Osteocyte (in vitro differentiated cells): ENCODE data around the gene RAD50. TPM values are rescaled to one million over a fixed set of nuclear protein-coding genes. Genes with fewer than 3 reads are reported as not detected.

Experiments
- DNase-seq: peaks from one replicate; pipeline ENCODE4 v3.0.0; 2021; ENCODE audit warnings: mixed read lengths; ENCODE audit not compliant: unreplicated experiment; ENCODE audit errors: extremely low spot score
- H3K27ac Mint-ChIP-seq: one replicate; pipeline ENCODE4 v1.8.0; 2021; ENCODE audit warnings: mild to moderate bottlenecking, mixed read lengths; ENCODE audit not compliant: unreplicated experiment
- H3K27me3 Mint-ChIP-seq: one replicate; pipeline ENCODE4 v1.8.0; 2021; ENCODE audit warnings: mixed read lengths; ENCODE audit not compliant: unreplicated experiment
- H3K36me3 Mint-ChIP-seq: one replicate; pipeline ENCODE4 v1.8.0; 2021; ENCODE audit warnings: mixed read lengths; ENCODE audit not compliant: unreplicated experiment
- H3K4me1 Mint-ChIP-seq: one replicate; pipeline ENCODE4 v1.8.0; 2021; ENCODE audit warnings: mixed read lengths; ENCODE audit not compliant: unreplicated experiment
- H3K4me3 Mint-ChIP-seq: one replicate; pipeline ENCODE4 v1.8.0; 2021; ENCODE audit warnings: mild to moderate bottlenecking, moderate library complexity, mixed read lengths; ENCODE audit not compliant: unreplicated experiment
- H3K9me3 Mint-ChIP-seq: one replicate; pipeline ENCODE4 v1.8.0; 2021; ENCODE audit warnings: mixed read lengths; ENCODE audit not compliant: unreplicated experiment
- total RNA-seq: library from RNA; stranded (reverse); gene quantifications from 2 replicates; pipeline ENCODE4 v1.2.1, GENCODE V29; 2021
- TF ChIP-seq, protein P1 (sequence below): fragments of 200-600 bp; sonication (generic); IDR thresholded peaks from 2 replicates; pipeline ENCODE4 v1.5.0; 2021; ENCODE audit warnings: antibody characterized with exemption, mild to moderate bottlenecking, moderate library complexity

Gene RAD50
- total RNA-seq, 1 donor from 2014 or later = 27.5 TPM

DNA sequence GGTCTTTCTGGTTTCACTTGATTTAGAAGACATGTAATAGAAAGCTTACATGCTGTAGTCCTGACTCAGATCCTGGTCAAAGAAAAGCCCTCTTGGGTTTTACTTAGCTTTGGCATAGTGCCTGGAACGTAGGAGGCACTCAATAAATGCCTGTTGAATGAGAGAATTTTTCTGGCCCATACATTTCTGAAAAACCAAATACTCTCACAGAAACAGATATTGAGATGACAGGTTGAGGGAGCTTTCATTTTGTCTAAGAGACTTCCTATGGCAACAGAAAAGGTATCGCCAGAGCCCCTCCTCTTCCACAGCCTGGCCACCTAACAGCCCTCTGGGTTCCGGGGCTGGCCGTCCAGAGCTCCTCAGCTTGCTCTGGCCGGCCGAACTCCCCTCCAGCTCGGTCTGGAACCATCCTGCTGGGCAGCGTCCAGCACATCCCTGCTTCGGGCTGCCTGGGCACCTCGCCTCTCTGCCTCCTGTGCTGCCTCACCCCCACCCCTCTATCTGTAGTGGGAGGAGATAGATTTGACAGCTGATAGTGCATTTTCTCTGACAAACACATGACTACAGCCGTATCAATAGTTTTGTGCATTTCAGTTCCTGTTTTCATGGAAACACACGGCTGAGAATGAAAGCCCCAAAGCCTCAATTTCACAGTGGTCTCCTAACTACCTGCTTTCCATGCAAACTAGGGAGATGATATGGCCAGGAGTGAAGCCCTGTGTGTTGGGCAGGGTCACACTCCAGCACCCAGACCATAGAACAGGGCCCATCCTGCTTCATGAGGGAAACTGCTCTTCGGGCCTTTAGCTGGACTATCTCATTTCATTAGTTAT lies 118.1 kb downstream of the RAD50 start:
- H3K9me3 Mint-ChIP-seq = no peaks in the 10 kb centered on the region
- TF ChIP-seq, protein P1, sequence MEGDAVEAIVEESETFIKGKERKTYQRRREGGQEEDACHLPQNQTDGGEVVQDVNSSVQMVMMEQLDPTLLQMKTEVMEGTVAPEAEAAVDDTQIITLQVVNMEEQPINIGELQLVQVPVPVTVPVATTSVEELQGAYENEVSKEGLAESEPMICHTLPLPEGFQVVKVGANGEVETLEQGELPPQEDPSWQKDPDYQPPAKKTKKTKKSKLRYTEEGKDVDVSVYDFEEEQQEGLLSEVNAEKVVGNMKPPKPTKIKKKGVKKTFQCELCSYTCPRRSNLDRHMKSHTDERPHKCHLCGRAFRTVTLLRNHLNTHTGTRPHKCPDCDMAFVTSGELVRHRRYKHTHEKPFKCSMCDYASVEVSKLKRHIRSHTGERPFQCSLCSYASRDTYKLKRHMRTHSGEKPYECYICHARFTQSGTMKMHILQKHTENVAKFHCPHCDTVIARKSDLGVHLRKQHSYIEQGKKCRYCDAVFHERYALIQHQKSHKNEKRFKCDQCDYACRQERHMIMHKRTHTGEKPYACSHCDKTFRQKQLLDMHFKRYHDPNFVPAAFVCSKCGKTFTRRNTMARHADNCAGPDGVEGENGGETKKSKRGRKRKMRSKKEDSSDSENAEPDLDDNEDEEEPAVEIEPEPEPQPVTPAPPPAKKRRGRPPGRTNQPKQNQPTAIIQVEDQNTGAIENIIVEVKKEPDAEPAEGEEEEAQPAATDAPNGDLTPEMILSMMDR = no peak
- no peaks in the 10 kb centered on the region for H3K27me3 Mint-ChIP-seq
- DNase-seq = no peak
- peak overlapping the region; percentile 84 for H3K27ac Mint-ChIP-seq
- H3K4me1 Mint-ChIP-seq = peaks cover 34% of the 10 kb centered on the region
- peak overlapping the region; percentile 15 for H3K4me3 Mint-ChIP-seq
- H3K36me3 Mint-ChIP-seq = no peaks in the 10 kb centered on the region

DNA sequence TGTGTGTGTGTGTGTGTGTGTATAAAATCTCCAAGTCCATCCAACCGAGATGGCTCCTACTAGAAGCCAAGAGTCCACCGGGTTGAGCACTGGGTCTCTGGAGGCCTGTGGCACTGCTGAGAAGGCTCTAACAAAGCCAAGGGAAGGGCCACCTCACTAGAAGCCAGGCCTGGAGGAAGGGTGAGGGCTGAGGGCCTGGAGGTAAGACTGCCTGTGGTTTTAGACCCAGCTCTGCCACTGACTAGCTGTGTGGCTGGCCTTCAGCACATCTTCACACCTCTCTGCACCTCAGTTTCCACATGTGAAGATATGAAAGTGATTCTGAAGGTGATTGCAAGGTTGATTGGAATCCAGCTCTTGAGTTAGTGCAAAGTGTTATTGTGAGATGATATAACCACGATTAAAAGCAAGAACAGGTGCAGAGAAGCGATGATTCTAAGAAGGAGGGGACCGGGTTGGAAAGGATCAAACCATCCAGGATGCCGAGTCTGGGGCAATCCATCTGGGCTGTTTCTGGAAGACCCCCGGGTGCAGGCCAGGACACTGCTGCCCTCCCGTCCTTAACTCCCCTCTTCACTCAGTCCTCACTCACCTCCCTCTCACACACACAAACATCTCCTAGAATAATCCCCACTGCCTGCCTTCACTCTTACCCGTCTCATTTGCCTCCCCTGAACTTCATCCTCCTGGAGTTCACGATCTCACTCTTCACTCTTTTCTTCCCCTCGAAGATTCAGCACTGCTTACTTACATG lies 119.3 kb downstream of the RAD50 start:
- Mint-ChIP-seq H3K36me3 (no peaks in the 10 kb centered on the region), H3K9me3 (no peaks in the 10 kb centered on the region), H3K4me1 (peaks cover 39% of the 10 kb centered on the region), H3K4me3 (no peak overlapping the region), H3K27me3 (no peaks in the 10 kb centered on the region), H3K27ac (no peak overlapping the region)
- no peak for DNase-seq
- TF ChIP-seq, protein P1 = no peak

DNA sequence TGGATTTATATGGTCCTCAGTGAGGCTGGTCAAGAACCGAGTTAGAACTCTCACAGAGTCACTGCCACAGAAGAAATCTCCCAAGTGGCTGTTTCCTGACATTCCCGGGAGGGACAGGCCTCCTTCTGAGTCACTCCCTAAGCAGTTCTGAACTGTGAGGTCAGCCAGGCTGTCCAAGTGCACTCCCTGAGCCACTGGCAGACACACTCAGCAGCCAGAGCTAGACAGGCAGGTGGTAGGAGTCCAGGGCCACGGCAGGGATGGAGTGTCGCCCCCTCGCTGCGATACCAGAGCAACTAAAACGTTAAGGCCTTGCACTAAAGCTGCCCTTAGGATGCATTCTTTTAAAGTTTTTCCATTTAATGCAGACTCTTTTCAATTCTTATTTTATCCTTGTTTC lies 120.4 kb downstream of the RAD50 start:
- TF ChIP-seq, protein P1 = peak; percentile 49
- no peak for DNase-seq
- H3K36me3 Mint-ChIP-seq = no peaks in the 10 kb centered on the region
- H3K4me3 Mint-ChIP-seq = no peak overlapping the region
- no peaks in the 10 kb centered on the region for H3K9me3 Mint-ChIP-seq
- no peaks in the 10 kb centered on the region for H3K27me3 Mint-ChIP-seq
- peak overlapping the region; percentile 28 for H3K27ac Mint-ChIP-seq
- peaks cover 39% of the 10 kb centered on the region for H3K4me1 Mint-ChIP-seq

DNA sequence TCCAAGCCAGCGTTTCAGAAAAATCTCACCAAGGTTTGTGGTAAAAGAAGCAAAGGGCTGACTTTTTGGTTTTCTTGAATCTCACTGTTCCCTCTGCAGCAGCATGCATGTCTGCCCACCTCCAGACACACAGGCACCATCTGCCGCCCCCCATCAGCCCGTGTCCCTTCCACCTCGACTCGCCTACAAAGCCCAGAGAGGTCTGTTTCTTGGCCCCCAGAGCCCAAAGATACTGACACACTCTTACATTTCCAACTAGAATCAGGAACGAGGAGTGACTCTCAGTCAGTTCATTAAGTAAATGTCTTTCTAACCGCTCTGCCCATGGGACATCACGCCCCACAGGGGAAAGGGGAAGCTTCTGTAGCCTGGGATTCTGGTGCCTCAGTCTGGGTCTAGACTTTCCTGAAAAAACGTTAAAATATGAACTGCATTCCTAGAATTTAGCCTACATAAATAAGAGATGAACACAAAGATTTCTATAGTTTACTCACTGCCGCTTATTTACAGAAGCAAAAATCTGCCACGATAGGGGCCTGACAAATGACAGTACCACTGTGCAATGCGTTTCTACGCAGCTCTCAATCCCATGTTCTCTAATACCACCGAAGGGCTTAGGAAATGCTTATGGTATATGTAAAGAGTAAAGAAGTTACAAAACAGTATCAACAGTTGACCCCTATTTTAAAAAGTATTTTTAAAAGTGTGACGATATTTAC lies 121.1 kb downstream of the RAD50 start:
- H3K4me3 Mint-ChIP-seq = no peak overlapping the region
- peak; percentile 62 for DNase-seq
- H3K9me3 Mint-ChIP-seq = no peaks in the 10 kb centered on the region
- no peaks in the 10 kb centered on the region for H3K36me3 Mint-ChIP-seq
- H3K27me3 Mint-ChIP-seq = no peaks in the 10 kb centered on the region
- H3K4me1 Mint-ChIP-seq = peaks cover 39% of the 10 kb centered on the region
- peak overlapping the region; percentile 42 for H3K27ac Mint-ChIP-seq
- TF ChIP-seq, protein P1 = no peak
